NT2/D1 (cell line): ENCODE data around the gene LCA5L.

Source experiments
- YY1 ChIP-seq: IDR thresholded peaks from 2 replicates; pipeline ENCODE4 v1.6.1; 2011; ENCODE audit not compliant: insufficient read length, insufficient read depth
- ZNF274 ChIP-seq: IDR thresholded peaks from 2 replicates; pipeline ENCODE4 v1.6.1; 2011; ENCODE audit warnings: mild to moderate bottlenecking, low read depth, low read length

DNA sequence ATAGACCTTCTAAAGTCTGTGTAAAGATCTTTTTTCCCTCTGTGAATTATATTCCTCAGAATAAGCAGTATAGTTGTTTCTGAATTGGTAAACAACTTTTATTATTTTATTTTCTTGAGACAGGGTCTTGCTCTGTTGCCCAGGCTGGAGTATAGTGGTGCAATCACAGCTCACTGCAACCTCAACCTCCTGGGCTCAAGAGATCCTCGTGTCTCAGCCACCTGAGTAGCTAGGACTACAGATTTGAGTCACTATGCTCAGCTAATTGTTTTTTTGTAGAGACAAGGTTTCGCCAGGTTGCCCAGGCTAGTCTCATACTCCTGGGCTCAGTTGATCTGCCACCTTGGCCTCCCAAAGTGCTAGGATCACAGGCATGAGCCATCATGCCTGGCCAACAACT lies 70.1 kb downstream of the LCA5L start:
- TF ChIP-seq ZNF274 = no peak
- no peak for TF ChIP-seq YY1
